ENCODE results near the gene SLC6A9.

DNA sequence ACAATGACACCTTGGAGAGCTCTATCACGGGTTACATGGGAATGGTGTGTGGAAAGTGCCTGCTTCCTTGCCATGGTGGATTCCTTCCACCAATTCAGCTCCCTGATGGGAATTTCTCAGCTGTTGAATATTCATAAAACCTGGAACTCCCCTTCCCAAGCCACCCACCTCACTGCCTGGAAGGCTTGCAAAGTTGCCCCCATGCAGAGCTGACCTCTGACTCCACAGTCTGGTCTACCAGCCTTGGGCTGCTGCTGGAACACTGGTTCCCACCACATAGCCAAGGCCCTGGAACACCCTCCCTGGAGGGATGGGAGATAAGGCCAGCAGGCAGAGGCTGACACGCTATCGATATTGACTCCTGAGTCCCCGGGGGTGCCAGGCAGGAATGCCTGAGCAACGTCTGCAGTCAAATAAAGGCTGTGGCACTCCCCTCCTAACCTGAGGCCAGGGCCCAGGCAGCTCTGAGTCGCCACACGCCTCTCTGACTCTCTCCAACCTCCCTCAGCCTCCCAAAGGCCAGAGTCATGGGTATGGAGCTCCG is 31.1 kb downstream of the SLC6A9 start:
- TF ChIP-seq CTCF (IDR thresholded peaks at IDR 0.05) (no peak), POLR2AphosphoS5 (IDR thresholded peaks at IDR 0.05) (no peak), POLR2A (IDR thresholded peaks at IDR 0.05) (no peak), EP300 (IDR thresholded peaks at IDR 0.05) (no peak)

Data from suprapubic skin (tissue), 4 donors.